Right renal pelvis (tissue), 4 donors: ENCODE measurements around the gene PURB. TPM values are rescaled to one million over a fixed set of nuclear protein-coding genes. Genes with fewer than 3 reads are reported as not detected.
"Not testable (repeated sequence)": the region's sequence is repeated elsewhere in the genome, so short reads cannot be mapped to it uniquely, and the experiment has no call there.

Source experiments
- DNase-seq, 4 donors: peaks; one replicate each; pipeline ENCODE4 v3.0.0-alpha.2; 2013; ENCODE audit warnings: low read depth in 4 of 4, low spot score in 3 of 4, missing footprints in 1 of 4
- polyA plus RNA-seq, 4 donors: library from polyadenylated mRNA; unstranded; fragments of 120-200 nt; gene quantifications; one replicate each; pipeline ENCODE4 v1.2.1, GENCODE V29; 2013; ENCODE audit not compliant: insufficient read length in 4 of 4

The PURB gene
- polyA plus RNA-seq, 4 donors: 31.4 to 38.6 (median 34.2) TPM

- no peak for DNase-seq
Measured at GRCh38 chr7:44893710-44894234, 8.4 kb upstream of the PURB start.

- DNase-seq: no peak
Measured at GRCh38 chr7:44891791-44892190, 6.5 kb upstream of the PURB start.

- no peak for DNase-seq
Measured at GRCh38 chr7:44891372-44891771, 6.0 kb upstream of the PURB start.

- no peak for DNase-seq
Measured at GRCh38 chr7:44889086-44889781, 3.9 kb upstream of the PURB start.

GRCh38 chr7:44887293-44887692, 2.0 kb upstream of the PURB start:
- no peak for DNase-seq

GRCh38 chr7:44884621-44885393, 523 bp downstream of the PURB start:
- peak in 2 of 4 donors; percentile 22 to 45 for DNase-seq

- DNase-seq: no peak
Measured at GRCh38 chr7:44883961-44884620, 1.2 kb downstream of the PURB start.

GRCh38 chr7:44882899-44883298, 2.4 kb downstream of the PURB start:
- DNase-seq: no peak

GRCh38 chr7:44881610-44882009, 3.7 kb downstream of the PURB start:
- no peak for DNase-seq

- DNase-seq: no peak
Measured at GRCh38 chr7:44881066-44881600, 4.2 kb downstream of the PURB start.

GRCh38 chr7:44880317-44881018, 4.9 kb downstream of the PURB start:
- no peak for DNase-seq

GRCh38 chr7:44876393-44876792, 8.9 kb downstream of the PURB start:
- DNase-seq: no peak

- no peak for DNase-seq
Measured at GRCh38 chr7:44875241-44875640, 10.1 kb downstream of the PURB start.

GRCh38 chr7:44872787-44873186, 12.5 kb downstream of the PURB start:
- DNase-seq: no peak

- DNase-seq: not testable (repeated sequence)
Measured at GRCh38 chr7:44871918-44872317, 13.4 kb downstream of the PURB start.

GRCh38 chr7:44870780-44871179, 14.6 kb downstream of the PURB start:
- DNase-seq: not testable (repeated sequence)

- DNase-seq: not testable (repeated sequence)
Measured at GRCh38 chr7:44870336-44870735, 15.0 kb downstream of the PURB start.

- no peak for DNase-seq
Measured at GRCh38 chr7:44867073-44867995, 18.0 kb downstream of the PURB start.

GRCh38 chr7:44861949-44862348, 23.4 kb downstream of the PURB start:
- DNase-seq: not testable (repeated sequence)
